CD4-positive, alpha-beta T cell treated with Interleukin-12 subunit alpha and Interleukin-12 subunit beta, for 1 hour (primary cell): Measurements from ENCODE around the gene ZNRF3.
"Not testable (repeated sequence)": the region's sequence is repeated elsewhere in the genome, so short reads cannot be mapped to it uniquely, and the experiment has no call there.

Source experiments
- DNase-seq: peaks from one replicate; pipeline ENCODE4 v3.0.0-alpha.2; 2020

Gene ZNRF3

DNA sequence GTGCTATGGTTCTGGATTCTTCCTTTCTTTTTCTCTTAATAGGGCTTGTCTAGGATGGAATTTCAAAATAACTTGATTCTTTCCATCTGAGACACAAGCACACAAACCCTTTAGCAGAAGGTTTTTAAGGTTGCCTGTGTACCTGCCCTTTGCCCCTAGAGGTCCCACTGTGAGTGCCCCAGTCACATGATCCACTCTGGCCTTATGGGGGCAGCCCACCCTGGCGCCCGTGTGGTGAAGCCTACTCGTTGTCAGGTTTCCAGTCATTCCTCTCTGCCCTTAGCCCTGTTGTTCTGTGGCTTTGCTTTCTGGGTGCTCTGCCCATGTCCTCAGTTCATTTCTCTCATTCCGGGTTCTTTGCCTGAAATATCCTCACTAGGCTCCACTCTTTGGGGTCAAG lies 51.8 kb downstream of the ZNRF3 start:
- no peak for DNase-seq

DNA sequence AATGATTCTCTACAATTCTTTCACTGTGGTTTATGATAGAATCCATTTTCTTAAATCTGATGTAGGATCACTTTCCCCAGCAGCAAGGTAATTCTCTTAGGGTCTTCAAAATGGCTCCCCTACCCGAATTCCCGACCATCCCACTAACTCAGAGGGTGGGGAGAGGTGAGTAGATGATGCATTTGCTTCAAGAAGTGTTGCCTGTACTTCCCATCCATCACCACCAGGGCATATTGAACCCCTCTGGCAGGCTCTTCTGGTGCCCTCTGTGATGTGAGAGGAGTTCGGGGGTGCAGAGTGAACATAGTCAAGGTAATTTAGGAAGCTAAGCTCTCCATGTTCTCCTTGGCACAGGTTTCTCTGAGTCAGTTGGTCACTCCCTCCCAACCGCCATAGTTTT lies 52.3 kb downstream of the ZNRF3 start:
- no peak for DNase-seq

- no peak for DNase-seq
Measured at GRCh38 chr22:28936200-28936599, 52.8 kb downstream of the ZNRF3 start.

DNA sequence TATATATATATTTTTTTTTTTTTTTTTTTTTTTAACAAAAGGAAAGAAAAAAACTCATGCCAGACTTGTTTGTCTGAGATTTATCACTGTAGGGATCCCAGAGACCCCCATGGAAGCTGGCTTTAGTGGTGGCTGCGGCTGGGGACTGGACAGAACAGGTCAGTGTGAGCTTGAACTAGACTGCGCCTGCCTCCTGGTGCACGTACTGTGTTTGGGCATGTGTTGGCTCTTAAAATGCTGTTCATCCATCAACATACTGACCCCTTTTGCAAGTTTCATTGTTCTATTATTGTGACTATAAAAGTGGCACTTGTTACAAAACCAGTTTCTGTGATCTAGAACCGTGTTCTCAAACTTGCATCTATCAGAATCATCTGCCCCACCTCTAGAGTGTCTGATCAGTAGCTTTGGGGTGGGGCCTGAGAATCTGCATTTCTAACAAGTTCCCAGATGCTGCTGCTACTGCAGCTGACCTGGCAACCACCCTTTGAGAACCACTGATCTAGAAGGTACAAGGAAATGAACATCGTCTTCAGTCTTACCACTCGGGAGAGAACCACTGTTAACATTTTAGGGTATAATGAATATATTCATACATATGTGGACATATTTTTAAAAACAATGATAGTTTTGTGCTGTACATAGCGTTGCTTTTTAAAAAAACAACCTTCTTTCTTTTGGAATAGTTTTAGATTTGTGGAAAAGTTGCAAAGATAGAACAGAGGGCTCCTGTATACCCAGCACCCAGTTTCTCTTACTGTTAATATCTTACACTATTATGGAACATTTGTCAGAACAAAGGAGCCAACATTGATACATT lies 54.0 kb downstream of the ZNRF3 start:
- DNase-seq, result no peak

- no peak for DNase-seq
Measured at GRCh38 chr22:28938286-28938833, 55.0 kb downstream of the ZNRF3 start.

DNA sequence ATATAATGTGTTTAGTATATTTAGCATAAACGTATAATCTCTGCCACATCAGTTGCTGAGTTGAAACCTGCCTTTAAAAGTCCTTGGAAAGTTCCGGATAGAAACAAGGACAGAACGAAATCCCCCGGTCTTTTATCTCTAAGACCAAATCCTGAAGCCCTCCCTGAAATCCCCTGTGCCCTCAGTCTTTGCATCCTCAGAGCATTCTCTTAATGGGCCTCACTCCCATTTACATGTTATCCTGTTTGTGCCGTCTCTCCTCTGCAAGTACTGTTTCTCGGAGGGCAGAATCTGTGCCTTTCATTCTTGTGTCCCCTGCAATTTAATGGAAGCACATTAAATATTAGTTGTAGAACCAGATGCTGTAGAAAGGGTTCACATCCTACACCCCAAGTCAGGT lies 56.0 kb downstream of the ZNRF3 start:
- DNase-seq, result no peak

DNA sequence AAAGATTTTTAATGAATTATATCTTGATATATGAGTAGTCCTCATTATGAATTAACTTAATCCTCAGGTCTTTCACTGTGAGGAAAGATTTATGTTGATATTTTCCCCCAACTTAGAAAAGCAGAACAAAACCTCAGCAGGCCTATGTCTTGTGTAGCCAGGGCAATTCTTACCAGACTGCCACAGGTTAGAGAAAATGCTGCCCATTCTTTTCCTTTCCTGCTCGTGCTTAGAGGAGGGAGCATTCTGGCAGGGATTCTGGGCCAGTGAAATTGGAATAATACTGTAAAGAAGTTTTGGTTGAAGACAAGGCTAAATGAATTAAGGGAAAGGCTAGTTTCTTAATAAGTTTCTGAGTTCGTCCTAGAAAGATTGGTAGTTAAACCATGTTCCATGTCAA lies 56.6 kb downstream of the ZNRF3 start:
- no peak for DNase-seq

DNA sequence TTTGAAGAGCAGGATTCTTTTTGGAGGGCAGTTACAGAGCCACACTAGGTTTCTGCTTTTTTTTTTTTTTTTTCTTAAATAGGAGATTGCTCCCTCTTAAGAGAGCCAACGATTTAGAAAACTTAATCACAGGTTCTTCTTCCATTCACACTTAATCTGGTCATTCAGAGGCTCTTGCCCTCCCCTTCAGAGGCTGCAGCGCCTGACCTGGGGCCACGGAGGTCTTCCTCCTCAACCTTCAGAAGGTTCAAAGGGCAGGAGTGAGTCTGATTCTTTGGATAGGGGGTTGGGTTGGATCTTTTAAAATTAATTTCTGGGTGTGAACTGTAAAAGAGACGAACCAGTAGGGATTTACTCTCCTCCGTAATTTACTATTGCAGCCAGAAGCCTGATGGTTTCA lies 57.1 kb downstream of the ZNRF3 start:
- DNase-seq, result no peak

GRCh38 chr22:28942333-28942732 lies 59.0 kb downstream of the ZNRF3 start:
- no peak for DNase-seq

DNA sequence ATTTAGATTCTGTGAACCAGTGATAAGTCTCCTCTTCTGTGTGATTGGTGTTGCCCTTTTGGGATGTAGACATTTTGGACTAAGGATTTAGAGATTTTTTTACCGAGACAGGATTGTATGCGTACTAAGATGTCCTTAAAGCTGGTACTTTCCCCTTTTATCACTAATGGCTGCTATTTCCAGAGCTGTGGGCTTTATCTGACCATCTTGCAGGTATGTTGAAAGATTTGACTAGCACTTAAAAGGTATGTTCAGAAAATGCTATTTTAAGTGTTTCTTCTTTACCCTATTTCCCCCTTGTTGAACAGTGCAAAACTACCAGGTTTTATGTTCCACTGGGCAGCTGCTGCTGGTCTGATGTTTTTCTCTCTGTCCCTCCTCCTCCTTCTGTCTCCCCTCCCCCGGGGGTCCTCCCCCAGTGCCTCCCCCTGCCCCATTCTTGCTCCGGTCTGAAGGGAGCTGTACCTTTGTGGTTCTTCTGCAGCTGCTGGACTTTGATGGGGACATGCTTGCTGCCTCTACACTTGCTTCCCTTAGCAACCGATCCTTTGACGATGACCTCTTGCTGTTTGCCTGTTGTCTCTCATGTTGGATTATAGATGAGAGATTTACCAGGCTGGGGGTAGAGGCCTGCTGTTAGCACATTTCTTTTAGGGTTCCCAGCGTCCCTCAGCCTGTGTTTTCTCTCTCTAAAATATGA lies 59.6 kb downstream of the ZNRF3 start:
- DNase-seq, result no peak

DNA sequence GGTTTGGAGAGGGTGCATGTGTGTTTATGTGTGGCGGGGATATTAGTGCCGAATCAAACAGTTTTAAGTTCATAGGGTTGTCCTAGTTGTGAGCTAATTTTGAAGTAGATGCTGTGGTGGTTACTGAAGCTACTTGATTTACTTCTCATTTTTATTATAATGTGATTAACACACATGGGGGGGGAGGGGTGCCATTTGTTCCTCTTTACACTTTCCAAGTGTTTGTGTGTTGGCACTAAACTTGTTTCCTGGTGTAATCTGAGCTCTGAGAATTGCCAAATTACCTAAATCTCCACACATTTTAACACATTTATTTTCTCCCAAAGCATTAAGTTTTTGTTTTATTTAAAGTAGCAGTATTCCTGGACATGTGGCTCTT lies 60.1 kb downstream of the ZNRF3 start:
- no peak for DNase-seq

- no peak for DNase-seq
Measured at GRCh38 chr22:28947125-28947524, 63.8 kb downstream of the ZNRF3 start.

- no peak for DNase-seq
Measured at GRCh38 chr22:28948424-28948823, 65.1 kb downstream of the ZNRF3 start.

GRCh38 chr22:28948860-28949551 lies 65.6 kb downstream of the ZNRF3 start:
- not testable (repeated sequence) for DNase-seq

GRCh38 chr22:28949788-28950187 lies 66.4 kb downstream of the ZNRF3 start:
- DNase-seq, result no peak

GRCh38 chr22:28950617-28951411 lies 67.4 kb downstream of the ZNRF3 start:
- no peak for DNase-seq

DNA sequence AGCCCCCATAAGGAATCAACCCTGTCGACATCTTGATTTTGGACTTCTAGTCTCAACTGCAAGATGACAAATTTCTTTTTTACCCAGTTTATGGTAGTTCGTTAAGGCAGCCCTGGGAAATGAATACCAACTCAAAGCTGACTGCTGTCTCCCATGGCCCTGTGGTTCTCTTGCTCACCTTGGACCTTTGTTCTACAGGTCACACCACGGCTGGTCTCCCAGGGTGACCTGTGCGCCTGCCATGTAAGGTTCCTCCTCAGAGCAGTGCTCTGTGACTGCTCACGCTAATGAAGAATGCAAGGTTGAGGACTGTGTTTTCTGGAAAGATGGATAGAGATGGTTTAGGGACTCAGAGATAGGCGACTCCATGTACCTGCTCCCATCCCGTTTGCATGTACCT lies 68.2 kb downstream of the ZNRF3 start:
- DNase-seq, result no peak

DNA sequence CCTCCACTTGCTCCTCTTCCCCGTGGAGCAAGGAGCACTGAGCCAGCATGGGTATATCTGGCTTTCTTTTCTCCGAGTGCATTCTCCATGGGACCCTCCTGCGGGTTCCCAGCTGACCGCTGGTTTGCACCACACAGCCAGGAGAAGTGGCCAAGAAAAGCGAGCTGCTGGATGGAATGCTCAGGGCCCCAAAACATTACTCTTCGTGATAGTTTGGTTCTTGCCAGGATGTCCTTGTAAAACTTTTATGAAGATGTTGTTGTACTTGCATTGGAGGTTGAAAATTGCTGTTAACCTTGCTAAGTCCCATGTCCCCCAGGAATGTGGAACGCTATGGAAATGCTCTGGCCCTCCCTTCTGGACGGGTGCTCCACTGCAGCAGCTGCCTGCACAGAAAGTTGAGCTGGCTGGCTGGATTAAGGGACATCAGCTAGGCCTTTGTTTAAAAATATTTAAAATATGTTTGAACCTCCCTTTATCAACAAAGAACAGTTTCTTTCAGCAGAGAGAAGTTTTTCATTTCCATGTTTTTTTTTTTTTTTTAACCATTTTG lies 68.7 kb downstream of the ZNRF3 start:
- no peak for DNase-seq

DNA sequence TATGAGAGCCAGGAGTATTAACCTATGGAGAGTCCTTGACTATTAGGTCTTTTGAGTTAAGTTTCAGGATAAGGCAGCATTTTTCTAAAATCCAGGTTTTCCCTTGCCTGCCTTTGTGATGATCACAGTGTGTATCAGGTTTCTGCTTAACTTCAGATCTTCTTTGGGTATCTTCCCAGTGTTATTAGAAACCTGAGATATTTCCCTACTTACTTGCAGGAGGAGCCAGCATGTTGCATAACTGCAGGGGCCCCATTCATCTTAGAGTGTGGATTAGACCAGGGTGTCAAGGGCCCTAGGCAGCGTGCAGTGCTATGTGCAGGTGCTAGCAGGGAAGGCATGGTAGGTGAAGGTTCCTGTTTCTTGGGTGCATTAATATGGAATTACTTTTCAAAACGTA lies 69.5 kb downstream of the ZNRF3 start:
- no peak for DNase-seq

- no peak for DNase-seq
Measured at GRCh38 chr22:28953403-28953802, 70.0 kb downstream of the ZNRF3 start.

- no peak for DNase-seq
Measured at GRCh38 chr22:28953976-28954880, 70.9 kb downstream of the ZNRF3 start.
